Muscle layer of colon (tissue), 2 donors: ENCODE data around the gene NAT16.

Experiments
- H3K27ac ChIP-seq: one replicate; pipeline ENCODE4 v1.7.0; 2013; ENCODE audit warnings: low read depth, mild to moderate bottlenecking, low read length, moderate library complexity
- H3K27me3 ChIP-seq, 2 donors: one replicate each; pipeline ENCODE4 v1.7.0; 2013; ENCODE audit warnings: low read length in 2 of 2, mild to moderate bottlenecking in 2 of 2; ENCODE audit not compliant: insufficient read depth in 2 of 2, control insufficient read depth in 1 of 2
- H3K36me3 ChIP-seq: one replicate; pipeline ENCODE4 v1.7.0; 2013; ENCODE audit warnings: mild to moderate bottlenecking, low read length; ENCODE audit not compliant: insufficient read depth
- H3K4me1 ChIP-seq: one replicate; pipeline ENCODE4 v1.7.0; 2013; ENCODE audit warnings: mild to moderate bottlenecking, low read length; ENCODE audit not compliant: insufficient read depth
- H3K4me3 ChIP-seq, 2 donors: one replicate each; pipeline ENCODE4 v1.7.0; 2013; ENCODE audit warnings: low read length in 2 of 2, low read depth in 1 of 2, mild to moderate bottlenecking in 1 of 2, moderate library complexity in 1 of 2
- H3K9ac ChIP-seq: one replicate; pipeline ENCODE4 v1.7.0; 2013; ENCODE audit warnings: low read length
- H3K9me3 ChIP-seq: one replicate; pipeline ENCODE4 v1.7.0; 2013; ENCODE audit warnings: mild to moderate bottlenecking, low read length
- donor health status: abdominal sarcoma.
- donor health status: Adenocarcinoma of cecum.

NAT16 gene

DNA sequence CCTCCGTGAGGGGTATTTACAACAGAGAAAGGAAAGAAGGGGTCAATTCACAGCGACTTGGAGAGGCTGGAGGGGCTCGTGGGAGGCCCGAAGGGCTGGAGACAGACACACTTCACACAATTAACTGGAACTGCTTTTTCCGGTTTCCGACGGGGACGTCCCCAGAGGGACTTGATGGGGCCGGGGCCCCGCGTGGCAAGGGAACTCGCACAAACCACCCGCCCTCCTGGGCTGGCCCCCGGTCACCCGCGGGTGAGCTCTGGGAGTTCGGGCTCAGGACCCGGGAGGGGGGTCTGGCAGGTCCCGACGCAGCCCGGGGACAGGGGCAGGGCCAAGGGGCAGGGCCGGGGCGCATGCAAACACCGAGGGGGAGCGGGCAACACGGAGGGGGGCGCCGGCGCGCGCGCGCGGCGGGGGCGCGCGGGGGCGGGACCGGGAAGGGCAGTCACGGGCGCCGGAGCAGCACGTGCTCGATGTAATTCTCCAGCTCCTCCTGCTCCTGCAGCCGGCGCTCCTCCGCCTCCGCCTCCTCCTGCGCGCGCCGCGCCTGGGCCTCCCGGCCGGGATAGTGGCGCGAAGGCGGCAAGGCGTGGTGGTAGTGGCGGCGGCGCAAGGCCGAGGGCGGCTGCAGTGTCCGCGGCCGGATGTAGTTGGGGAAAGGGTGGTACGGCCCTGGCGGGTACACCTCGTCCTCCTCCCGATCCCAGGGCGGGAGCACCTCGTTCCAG lies 17.4 kb downstream of the NAT16 start:
- Histone ChIP-seq H3K4me1 (peaks cover 11% of the 10 kb centered on the region), H3K4me3 (no peak overlapping the region), H3K27ac (no peak overlapping the region), H3K9me3 (no peaks in the 10 kb centered on the region), H3K36me3 (peaks cover 16% of the 10 kb centered on the region), H3K9ac (no peak overlapping the region), H3K27me3 (peaks cover 31 to 60% of the 10 kb centered on the region in 2 donors)

DNA sequence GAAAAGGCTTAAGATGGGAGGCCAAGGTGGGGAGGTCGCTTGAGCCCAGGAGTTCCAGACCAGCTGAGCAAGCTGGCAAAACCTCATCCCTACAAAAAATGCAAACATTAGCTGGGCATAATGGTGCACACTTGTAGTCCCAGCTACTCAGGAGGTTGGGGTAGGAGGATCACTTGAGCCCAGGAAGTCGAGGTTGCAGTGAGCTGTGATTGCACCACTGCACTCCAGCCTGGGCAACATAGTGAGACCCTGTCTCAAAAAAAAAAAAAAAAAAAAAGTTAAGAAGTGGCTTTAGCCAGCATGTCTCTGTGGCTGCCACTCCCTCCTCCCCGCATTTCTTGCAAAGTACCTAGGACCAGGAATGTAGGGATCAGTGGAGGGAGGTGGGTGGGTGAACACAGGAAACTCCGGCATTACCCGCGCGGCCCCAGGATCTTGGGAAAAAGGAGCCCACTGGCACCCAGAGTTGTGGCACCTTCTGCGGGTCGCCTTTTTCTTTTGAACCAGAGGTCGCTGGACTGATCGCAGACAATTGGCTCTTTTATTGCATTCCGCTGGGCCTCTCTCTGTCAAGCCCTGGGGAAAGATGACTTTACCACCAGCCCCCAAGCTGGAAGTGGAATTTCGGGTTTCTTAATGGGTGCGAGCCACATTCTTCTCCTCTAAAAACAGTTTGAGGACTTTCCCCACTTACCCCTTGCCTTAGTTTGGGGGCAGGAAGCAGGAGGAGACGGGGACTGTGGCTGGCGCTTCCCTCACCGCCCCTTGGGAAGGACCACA lies 18.2 kb downstream of the NAT16 start:
- no peak overlapping the region for H3K27ac ChIP-seq
- no peak overlapping the region for H3K9ac ChIP-seq
- H3K9me3 ChIP-seq = no peaks in the 10 kb centered on the region
- peaks cover 11% of the 10 kb centered on the region for H3K4me1 ChIP-seq
- peaks cover 22% of the 10 kb centered on the region for H3K36me3 ChIP-seq
- peaks cover 23 to 57% of the 10 kb centered on the region in 2 donors for H3K27me3 ChIP-seq
- no peak overlapping the region for H3K4me3 ChIP-seq

DNA sequence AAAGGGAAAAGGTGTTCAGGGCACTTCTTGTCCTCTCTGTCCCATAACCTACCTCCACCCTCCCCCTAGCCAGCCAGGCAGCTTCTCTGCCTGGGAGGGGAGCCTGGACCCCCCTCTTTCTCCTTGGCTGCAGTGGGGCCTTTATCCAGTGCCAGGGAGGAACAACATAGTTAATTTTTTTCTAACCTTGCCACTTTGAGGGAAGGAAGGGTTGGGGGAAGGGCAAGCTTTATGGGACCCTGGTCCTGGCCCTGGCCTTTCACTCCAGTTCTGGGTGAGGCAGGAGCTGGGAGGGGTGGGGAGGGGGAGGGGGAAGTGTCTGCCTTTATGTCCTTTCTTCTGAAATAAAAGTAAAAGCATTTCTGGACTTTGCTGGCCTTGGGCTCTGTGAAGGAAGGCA lies 19.2 kb downstream of the NAT16 start:
- peaks cover 22% of the 10 kb centered on the region for H3K36me3 ChIP-seq
- peaks cover 9% of the 10 kb centered on the region for H3K4me1 ChIP-seq
- no peak overlapping the region for H3K27ac ChIP-seq

DNA sequence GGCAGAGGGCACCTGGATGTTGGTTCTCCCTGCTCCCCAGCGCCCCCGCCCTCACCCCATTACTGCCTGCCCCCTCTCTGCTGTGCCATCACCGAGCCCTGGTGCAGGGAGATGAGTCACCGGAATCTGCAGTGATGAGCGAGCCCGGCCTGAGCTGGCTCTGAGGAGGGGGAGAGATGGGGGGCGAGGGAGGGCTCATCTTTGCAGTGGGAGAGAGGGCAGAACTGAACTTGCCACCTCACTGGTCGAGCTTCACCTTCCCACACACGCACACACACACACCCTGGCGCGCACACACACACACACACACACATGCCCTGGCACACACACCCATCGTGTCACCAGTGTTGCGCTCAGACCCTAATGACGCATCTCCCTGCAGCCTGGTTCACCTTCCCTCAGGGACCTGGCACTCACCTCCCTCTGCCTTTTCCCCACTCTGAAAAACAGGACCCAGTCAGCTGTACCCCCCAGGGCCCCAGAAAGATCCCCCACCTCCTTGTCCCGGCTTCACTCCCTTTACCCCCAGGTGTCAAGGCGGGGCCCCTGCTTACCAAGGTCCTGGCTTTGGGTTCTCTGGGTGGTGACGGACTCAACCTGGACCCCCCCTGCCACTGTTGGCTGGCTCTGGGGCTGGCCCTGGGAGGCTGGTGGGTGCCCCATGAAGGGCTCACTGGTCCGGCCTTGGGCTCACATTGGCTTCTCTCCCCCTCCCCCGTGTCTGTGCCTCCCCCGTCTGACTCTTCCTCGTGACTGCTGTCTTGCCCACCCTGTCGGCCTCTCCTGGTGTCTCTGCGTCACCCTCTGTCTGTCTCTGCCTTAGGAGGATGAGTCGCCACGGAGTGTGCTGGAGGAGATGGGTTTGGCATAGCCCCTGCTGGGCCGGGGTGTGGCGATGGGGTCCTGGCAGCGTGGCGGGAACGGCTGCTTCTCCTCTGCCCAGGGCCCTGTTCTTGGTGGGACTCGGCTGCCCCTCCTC lies 20.1 kb downstream of the NAT16 start:
- H3K27ac ChIP-seq = no peak overlapping the region
- no peak overlapping the region for H3K4me3 ChIP-seq
- no peaks in the 10 kb centered on the region for H3K9me3 ChIP-seq
- peaks cover 22% of the 10 kb centered on the region for H3K36me3 ChIP-seq
- peaks cover 11% of the 10 kb centered on the region for H3K4me1 ChIP-seq
- H3K27me3 ChIP-seq = peaks cover 15 to 39% of the 10 kb centered on the region in 2 donors
- no peak overlapping the region for H3K9ac ChIP-seq

More for the DNA sequence above, 19.2 kb downstream of the NAT16 start:
- Histone ChIP-seq H3K27me3 (peaks cover 20 to 48% of the 10 kb centered on the region in 2 donors), H3K9ac (no peak overlapping the region), H3K9me3 (no peaks in the 10 kb centered on the region), H3K4me3 (no peak overlapping the region)

DNA sequence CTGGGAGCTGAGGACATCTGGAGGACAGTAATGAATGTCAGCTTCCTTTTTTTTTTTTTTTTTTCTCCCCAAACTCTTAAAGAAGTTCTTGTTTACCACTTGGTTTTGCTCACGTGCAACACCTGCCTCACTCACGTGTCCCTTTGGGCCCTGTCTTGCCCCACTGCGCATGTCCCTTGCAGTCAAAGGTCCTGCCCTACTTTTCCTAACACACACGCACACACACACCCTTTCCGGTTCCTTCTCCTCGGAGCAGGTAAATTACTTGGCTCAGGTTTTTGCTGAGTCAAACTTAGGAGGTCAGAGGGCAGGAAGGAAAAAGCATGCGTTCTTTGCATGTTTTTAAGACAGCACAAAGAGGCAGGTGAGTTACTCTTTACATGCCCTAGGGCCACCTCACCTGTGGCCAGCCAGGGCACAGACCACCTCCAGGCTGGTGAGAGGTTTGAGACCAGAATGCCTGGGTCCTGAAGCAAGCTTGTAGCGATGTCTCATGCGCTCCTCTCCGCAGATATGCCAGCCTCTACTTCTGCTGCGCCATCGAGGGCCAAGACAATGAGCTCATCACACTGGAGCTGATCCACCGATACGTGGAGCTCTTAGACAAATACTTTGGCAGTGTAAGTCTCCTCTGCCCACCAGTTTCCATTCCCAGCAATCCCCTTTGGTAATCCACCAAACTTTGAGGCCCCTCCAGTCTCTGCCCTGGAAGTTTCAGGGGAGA lies 23.1 kb downstream of the NAT16 start:
- Histone ChIP-seq H3K4me3 (no peak overlapping the region), H3K4me1 (peaks cover 10% of the 10 kb centered on the region), H3K9me3 (no peaks in the 10 kb centered on the region), H3K36me3 (peaks cover 22% of the 10 kb centered on the region), H3K9ac (no peak overlapping the region), H3K27me3 (peaks cover 2 to 10% of the 10 kb centered on the region in 2 donors), H3K27ac (no peak overlapping the region)

DNA sequence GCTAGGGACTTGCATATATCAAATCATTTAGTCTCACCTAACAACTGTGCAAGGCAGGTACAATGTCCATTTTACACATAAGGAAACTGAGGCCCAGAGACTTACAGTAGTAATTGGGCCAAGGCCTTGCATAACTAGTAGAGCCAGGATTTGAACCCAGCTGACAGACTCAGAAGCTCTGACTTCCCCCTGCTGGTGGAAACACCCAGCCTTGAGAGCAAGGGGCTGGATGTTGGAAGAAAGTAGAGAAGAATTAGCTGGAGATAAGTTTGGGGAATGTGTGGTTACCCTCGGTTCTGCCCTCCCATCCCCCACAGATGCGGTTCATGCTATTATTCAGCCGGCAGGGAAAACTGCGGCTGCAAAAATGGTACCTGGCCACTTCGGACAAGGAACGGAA lies 23.8 kb downstream of the NAT16 start:
- Histone ChIP-seq H3K4me3 (no peak overlapping the region), H3K36me3 (peaks cover 20% of the 10 kb centered on the region), H3K27ac (no peak overlapping the region), H3K27me3 (peaks cover 0 to 5% of the 10 kb centered on the region in 2 donors), H3K4me1 (peaks cover 10% of the 10 kb centered on the region), H3K9me3 (no peaks in the 10 kb centered on the region), H3K9ac (no peak overlapping the region)

DNA sequence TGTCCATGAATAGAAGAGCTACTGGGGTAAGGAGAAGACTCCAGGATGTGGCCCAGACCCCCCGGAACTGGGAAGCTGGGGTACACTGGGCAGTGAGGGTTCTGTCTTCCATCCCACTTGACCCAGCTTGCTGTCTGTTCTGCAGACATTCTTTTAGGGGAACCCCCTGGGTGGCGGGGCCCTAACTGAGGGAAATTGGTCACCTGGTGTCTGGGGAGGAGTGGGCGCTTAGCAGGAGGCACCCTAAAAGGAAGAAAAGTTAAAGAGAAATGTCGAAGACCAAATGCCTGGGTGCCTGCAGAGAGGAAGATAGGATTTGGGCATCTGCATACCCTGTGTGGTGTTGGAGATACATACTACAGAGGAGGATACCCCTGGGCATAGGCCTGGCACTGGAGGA lies 24.8 kb downstream of the NAT16 start:
- Histone ChIP-seq H3K9me3 (no peaks in the 10 kb centered on the region), H3K27me3 (peaks cover 0 to 5% of the 10 kb centered on the region in 2 donors), H3K36me3 (peaks cover 17% of the 10 kb centered on the region), H3K4me3 (peak overlapping the region; percentile 66 to 75), H3K9ac (no peak overlapping the region), H3K4me1 (peaks cover 10% of the 10 kb centered on the region), H3K27ac (no peak overlapping the region)

- no peaks in the 10 kb centered on the region for H3K9me3 ChIP-seq
- H3K27ac ChIP-seq = peak overlapping the region; percentile 42
- no peak overlapping the region for H3K9ac ChIP-seq
- H3K27me3 ChIP-seq = peaks cover 0 to 5% of the 10 kb centered on the region in 2 donors
- peaks cover 13% of the 10 kb centered on the region for H3K36me3 ChIP-seq
- H3K4me3 ChIP-seq = peak overlapping the region; percentile 66 to 75
- H3K4me1 ChIP-seq = peaks cover 10% of the 10 kb centered on the region
Observed at GRCh38 chr7:101154693-101155102, 25.4 kb downstream of the NAT16 start.

- H3K27ac ChIP-seq = peak within 1 kb of the TSS; percentile 42
- peaks cover 0 to 5% of the 10 kb centered on the region in 2 donors for H3K27me3 ChIP-seq
Observed at GRCh38 chr7:101153969-101154692, 26.0 kb downstream of the NAT16 start, which contains the start of gene AP1S1. AP1S1 (plus strand) TSS chr7:101154476; CDS start chr7:101154515, 39 bp downstream.

More at GRCh38 chr7:101153969-101154692, 26.0 kb downstream of the NAT16 start, which contains the start of gene AP1S1:
- peaks cover 10% of the 10 kb centered on the region for H3K4me1 ChIP-seq
- peaks cover 13% of the 10 kb centered on the region for H3K36me3 ChIP-seq
- H3K4me3 ChIP-seq = peak within 1 kb of the TSS; percentile 66 to 75
- H3K9me3 ChIP-seq = no peaks in the 10 kb centered on the region
- H3K9ac ChIP-seq = no peak within 1 kb of the TSS
